Tibial nerve (tissue), 4 donors: Measurements from ENCODE around the gene AASDHPPT. TPM values are rescaled to one million over a fixed set of nuclear protein-coding genes. Genes with fewer than 3 reads are reported as not detected.

Source experiments
- DNase-seq, 2 donors: peaks; one replicate each; pipeline ENCODE4 v3.0.0-alpha.2; 2019; ENCODE audit warnings: low spot score in 2 of 2
- H3K27ac ChIP-seq, 4 donors: fragments of 200-600 bp; sonication (generic) in 3 of 4; one replicate each; pipeline ENCODE4 v1.5.1; 2017 to 2019; ENCODE audit warnings: mild to moderate bottlenecking in 1 of 4
- H3K27me3 ChIP-seq, 2 donors: fragments of 200-600 bp; sonication (generic) in 1 of 2; one replicate each; pipeline versions ENCODE4 v1.5.1 to v1.6.0; 2017 to 2019
- H3K36me3 ChIP-seq, 3 donors: fragments of 200-600 bp; sonication (generic); one replicate each; pipeline ENCODE4 v1.5.1; 2018 to 2019
- H3K4me1 ChIP-seq, 4 donors: fragments of 200-600 bp; sonication (generic) in 3 of 4; one replicate each; pipeline ENCODE4 v1.5.1; 2017 to 2019
- H3K4me3 ChIP-seq, 4 donors: fragments of 200-600 bp; sonication (generic) in 3 of 4; one replicate each; pipeline ENCODE4 v1.5.1; 2017 to 2019; ENCODE audit warnings: mild to moderate bottlenecking in 1 of 4, moderate library complexity in 1 of 4
- H3K9me3 ChIP-seq, 4 donors: fragments of 200-600 bp; sonication (generic) in 3 of 4; one replicate each; pipeline ENCODE4 v1.5.1; 2017 to 2019
- CTCF ChIP-seq, 5 experiments: fragments of 200-600 bp in 3 of 5; fragments of 450-650 bp in 2 of 5; sonication (generic) in 3 of 5; IDR thresholded peaks; one replicate each; pipeline ENCODE4 v1.5.1; 2016 to 2019; ENCODE audit warnings: antibody characterized with exemption in 5 of 5, mild to moderate bottlenecking in 3 of 5, moderate library complexity in 2 of 5
- EP300 ChIP-seq, 2 donors: sonication (generic); formaldehyde crosslinking; IDR thresholded peaks; one replicate each; pipeline ENCODE4 v1.6.1; 2017; ENCODE audit warnings: antibody characterized with exemption in 2 of 2, mild to moderate bottlenecking in 1 of 2
- POLR2A ChIP-seq, 2 donors: fragments of 450-650 bp; IDR thresholded peaks; one replicate each; pipeline ENCODE4 v1.6.1; 2017; ENCODE audit warnings: antibody characterized with exemption in 2 of 2, mild to moderate bottlenecking in 2 of 2, moderate library complexity in 2 of 2
- WGBS, 2 donors: methylation state at CpG; one replicate each; pipeline ENCODE4 v1.1.5; 2018; 5-methylcytosine and 5-hydroxymethylcytosine counted together
- total RNA-seq, 4 donors: library from RNA; depleted of rRNA; stranded (reverse); fragments of >200 nt; gene quantifications; one replicate each; pipeline ENCODE4 v1.1.0, GENCODE V29; 2016

The AASDHPPT gene
- total RNA-seq, 4 donors from 2014 or later, result 32.1 to 58.6 (median 47.1) TPM

GRCh38 chr11:106086135-106086534 is 8.7 kb downstream of the AASDHPPT start:
- Histone ChIP-seq H3K9me3 (no peaks in the 10 kb centered on the region), H3K4me3 (no peak overlapping the region), H3K27me3 (no peaks in the 10 kb centered on the region), H3K27ac (peak overlapping the region in 1 of 4 donors; percentile 29), H3K36me3 (peaks cover 0 to 36% (median 0%) of the 10 kb centered on the region in 3 donors), H3K4me1 (peaks cover 3 to 70% (median 13%) of the 10 kb centered on the region in 4 donors)
- DNase-seq, result no peak
- WGBS, 2 donors, result 100% methylated on average over 1 of the region's 1 CpG
- TF ChIP-seq POLR2A (IDR thresholded peaks at IDR 0.05), result no peak

GRCh38 chr11:106086850-106087249 is 9.4 kb downstream of the AASDHPPT start:
- Histone ChIP-seq H3K36me3 (peaks cover 0 to 39% (median 0%) of the 10 kb centered on the region in 3 donors), H3K27ac (peak overlapping the region in 1 of 4 donors; percentile 31), H3K27me3 (no peaks in the 10 kb centered on the region), H3K9me3 (no peaks in the 10 kb centered on the region), H3K4me3 (no peak overlapping the region), H3K4me1 (peaks cover 0 to 65% (median 12%) of the 10 kb centered on the region in 4 donors)
- no peak for DNase-seq
- WGBS, 2 donors, result 31 to 37% methylated on average over 2 of the region's 2 CpGs
- TF ChIP-seq CTCF (IDR thresholded peaks at IDR 0.05) (no peak), POLR2A (IDR thresholded peaks at IDR 0.05) (no peak), EP300 (IDR thresholded peaks at IDR 0.05) (no peak)

GRCh38 chr11:106087815-106088435 is 10.5 kb downstream of the AASDHPPT start:
- Histone ChIP-seq H3K9me3 (no peaks in the 10 kb centered on the region), H3K4me3 (peak overlapping the region in 1 of 4 donors; percentile 2), H3K27ac (no peak overlapping the region), H3K4me1 (peaks cover 0 to 56% (median 12%) of the 10 kb centered on the region in 4 donors), H3K36me3 (peaks cover 0 to 39% (median 0%) of the 10 kb centered on the region in 3 donors), H3K27me3 (no peaks in the 10 kb centered on the region)
- peak; percentile 20 to 59 for DNase-seq
- WGBS, 2 donors, result 36 to 45% methylated on average over 9 of the region's 9 CpGs
- TF ChIP-seq CTCF (IDR thresholded peaks at IDR 0.05) (peak; percentile 69 to 82 (median 70)), POLR2A (IDR thresholded peaks at IDR 0.05) (no peak), EP300 (IDR thresholded peaks at IDR 0.05) (no peak)

- Histone ChIP-seq H3K4me1 (peaks cover 0 to 56% (median 12%) of the 10 kb centered on the region in 4 donors), H3K27me3 (no peaks in the 10 kb centered on the region), H3K9me3 (no peaks in the 10 kb centered on the region), H3K4me3 (no peak overlapping the region), H3K36me3 (peaks cover 0 to 42% (median 0%) of the 10 kb centered on the region in 3 donors), H3K27ac (no peak overlapping the region)
- WGBS, 2 donors, result 87 to 89% methylated on average over 4 of the region's 4 CpGs
- no peak for DNase-seq
- no peak for TF ChIP-seq CTCF (IDR thresholded peaks at IDR 0.05)
- no peak for TF ChIP-seq EP300 (IDR thresholded peaks at IDR 0.05)
- no peak for TF ChIP-seq POLR2A (IDR thresholded peaks at IDR 0.05)
Observed at GRCh38 chr11:106088896-106089295, 11.4 kb downstream of the AASDHPPT start.

- H3K27me3 ChIP-seq, result no peaks in the 10 kb centered on the region
- peaks cover 0 to 46% (median 11%) of the 10 kb centered on the region in 4 donors for H3K4me1 ChIP-seq
- 57 to 60% methylated on average over 3 of the region's 3 CpGs for WGBS, 2 donors
- TF ChIP-seq POLR2A (IDR thresholded peaks at IDR 0.05) (no peak), EP300 (IDR thresholded peaks at IDR 0.05) (no peak), CTCF (IDR thresholded peaks at IDR 0.05) (no peak)
- DNase-seq, result no peak
- H3K9me3 ChIP-seq, result no peaks in the 10 kb centered on the region
- no peak overlapping the region for H3K4me3 ChIP-seq
- H3K36me3 ChIP-seq, result peaks cover 0 to 55% (median 0%) of the 10 kb centered on the region in 3 donors
- H3K27ac ChIP-seq, result no peak overlapping the region
Observed at GRCh38 chr11:106091480-106092123, 14.1 kb downstream of the AASDHPPT start.
